ENCODE data around the gene DOCK8.

The DOCK8 gene

DNA sequence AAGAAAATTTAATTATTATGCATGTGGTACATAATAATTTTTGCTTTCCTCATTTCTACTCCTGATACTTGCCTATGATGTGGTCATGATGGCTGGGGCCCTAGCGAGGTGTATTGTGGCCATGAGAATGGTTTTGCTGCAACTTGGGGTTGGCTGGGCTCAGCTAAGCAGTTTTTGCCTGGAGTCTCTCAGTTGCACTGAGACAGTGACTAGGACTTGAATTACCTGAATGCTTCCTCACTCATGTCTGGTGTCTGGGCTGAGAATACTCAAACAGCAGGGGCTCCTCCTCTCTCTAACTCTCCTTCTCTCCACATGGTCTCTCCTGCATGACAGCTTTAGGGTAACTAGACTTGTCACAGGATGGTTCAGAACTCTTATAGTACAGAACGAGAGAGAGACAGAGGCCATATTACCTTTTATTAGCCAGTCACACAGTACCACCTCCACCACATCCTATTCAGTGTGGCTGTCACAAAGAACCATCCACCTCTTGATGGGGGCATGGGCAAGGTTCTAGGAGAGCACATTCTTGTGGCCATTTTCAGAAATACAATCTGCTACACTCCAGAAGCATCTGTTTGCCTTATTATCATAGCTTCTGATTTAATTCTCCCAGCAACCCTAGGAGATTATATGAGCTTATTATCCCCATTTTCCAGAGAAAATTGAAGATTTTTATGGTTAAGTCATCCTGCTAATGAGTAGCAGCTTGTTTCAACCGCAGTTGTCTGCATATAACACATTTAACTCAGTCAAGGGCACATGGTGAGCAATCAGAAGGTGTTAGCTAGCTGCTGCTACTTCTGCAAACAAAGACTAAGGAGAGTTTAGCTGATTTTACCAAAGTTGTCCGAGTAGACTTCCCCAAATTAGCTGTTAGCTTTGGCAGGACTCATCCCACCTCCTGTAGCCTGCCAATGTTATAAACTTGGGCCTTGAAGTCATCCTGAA, 245.1 kb downstream of the DOCK8 start:
- DNase-seq (ENCODE audit: low read depth in 2 of 2), result no peak

DNA sequence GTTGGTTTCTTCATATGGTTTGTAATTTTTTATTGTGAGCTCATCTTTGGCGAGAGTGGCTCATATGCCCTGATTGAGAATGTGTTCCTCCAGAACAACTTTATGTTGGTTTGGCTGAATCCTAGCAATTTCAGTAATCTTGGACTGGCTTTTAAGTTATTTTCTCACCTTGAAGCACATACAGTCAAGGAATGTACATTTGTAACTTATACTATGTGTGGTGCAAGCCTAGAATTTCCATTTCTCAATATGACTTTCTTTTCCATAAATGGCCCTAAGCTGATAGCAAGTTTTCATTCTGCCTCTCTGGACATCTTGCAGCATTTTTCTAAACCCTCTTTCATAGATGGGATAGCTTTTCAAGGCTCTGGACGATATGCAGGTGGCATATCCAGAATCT, 247.5 kb downstream of the DOCK8 start:
- no peak for DNase-seq (ENCODE audit: low read depth in 2 of 2)

DNA sequence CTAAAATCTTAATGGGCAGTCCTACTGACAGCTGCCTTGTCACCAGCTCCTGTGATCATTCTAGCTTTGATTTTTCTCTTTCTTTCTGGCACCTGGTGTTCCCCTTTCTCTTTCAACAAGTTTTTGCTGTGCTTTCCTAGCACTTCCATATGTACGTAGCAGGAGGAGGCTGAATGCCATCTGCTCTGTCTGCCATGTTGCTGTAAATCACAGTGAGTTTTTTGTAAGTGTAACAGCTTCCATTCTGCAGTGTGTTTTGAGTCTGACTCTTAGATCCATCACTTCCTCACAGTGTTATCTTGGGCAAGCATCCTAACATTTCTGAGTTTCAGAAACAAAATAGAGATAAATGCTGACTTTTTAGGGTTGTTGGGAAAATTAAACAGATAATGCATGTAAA, 247.9 kb downstream of the DOCK8 start:
- DNase-seq (ENCODE audit: low read depth in 2 of 2), result no peak

DNA sequence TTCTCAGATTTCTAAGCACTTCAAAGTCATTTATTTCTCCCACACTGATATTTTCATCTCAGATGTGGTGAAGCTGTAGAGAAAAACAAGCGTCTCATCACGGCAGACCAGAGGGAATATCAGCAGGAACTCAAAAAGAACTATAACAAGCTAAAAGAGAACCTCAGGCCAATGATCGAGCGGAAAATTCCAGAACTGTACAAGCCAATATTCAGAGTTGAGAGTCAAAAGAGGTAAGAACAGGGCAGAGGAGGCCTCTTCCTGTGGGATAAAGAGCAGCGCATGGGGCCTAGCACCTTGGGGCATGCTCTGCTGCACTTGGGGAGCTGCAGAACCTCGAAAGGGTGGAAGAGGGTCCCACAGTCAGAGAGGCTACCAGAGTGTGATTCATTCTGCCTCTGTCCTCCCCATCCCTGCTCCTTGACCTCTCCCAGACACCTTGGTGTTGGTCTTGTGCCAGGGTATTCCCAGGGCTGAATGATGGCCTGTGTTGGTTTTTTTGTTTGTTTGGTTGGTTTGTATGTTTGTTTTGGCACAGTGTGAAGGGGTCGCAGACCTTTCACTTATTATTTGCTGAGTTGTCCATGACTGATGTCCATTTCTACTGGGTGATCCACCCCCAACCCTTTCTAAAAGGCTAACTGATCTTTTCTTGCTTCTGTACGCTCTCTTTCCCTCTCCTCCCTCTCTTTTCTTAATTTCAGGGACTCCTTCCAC, 248.9 kb downstream of the DOCK8 start:
- DNase-seq (ENCODE audit: low read depth in 2 of 2), result no peak

DNA sequence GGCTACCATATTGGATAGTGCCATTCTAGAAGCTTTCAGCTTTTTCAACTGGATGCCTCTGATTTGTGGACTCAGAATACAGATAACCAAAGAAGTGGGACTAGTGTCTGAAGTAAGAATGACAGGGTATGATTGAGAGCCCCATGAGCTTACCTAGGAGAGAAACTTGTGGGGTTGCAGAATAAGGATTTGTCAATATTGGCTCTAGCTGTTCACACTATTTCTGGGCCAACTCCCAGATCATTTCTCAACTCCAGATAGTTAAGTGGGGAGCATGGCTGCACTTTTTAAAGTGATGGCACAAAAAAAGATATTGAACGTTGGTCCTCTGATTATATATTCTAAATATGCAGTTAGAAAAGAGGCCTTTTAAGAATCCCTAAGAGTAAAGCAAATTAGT, 252.1 kb downstream of the DOCK8 start:
- no peak for DNase-seq (ENCODE audit: low read depth in 2 of 2)

DNA sequence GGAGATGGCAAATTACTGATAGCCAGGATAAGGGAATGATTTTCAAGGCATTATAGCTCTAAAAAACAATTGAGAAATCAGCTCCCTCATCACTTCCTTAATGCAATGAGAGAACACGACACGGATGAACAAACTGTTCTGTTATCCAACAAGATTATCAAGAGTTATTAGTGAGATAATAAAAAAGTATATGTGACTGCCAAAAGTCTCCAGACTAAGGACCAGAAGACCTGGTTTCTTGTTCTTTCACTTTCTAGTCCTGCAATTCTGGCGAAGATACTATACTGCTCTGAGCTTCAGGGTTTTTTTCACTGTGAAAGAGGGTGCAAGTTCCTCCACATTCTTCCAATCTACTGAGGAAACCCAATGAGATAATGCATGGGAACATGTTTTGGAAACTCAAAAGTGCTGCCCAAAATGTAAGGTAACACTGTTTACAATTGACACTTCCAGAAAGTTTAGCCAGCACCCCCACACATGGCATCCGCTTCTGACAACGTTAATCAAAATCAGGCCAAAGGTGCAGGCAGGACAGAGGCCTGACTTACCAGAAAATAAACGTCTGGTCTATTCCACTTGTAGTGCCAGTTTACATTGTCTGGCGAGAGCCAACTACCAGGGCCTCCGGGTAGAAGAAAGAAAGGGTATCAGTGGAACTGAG, 254.2 kb downstream of the DOCK8 start:
- DNase-seq (ENCODE audit: low read depth in 2 of 2), result no peak

DNA sequence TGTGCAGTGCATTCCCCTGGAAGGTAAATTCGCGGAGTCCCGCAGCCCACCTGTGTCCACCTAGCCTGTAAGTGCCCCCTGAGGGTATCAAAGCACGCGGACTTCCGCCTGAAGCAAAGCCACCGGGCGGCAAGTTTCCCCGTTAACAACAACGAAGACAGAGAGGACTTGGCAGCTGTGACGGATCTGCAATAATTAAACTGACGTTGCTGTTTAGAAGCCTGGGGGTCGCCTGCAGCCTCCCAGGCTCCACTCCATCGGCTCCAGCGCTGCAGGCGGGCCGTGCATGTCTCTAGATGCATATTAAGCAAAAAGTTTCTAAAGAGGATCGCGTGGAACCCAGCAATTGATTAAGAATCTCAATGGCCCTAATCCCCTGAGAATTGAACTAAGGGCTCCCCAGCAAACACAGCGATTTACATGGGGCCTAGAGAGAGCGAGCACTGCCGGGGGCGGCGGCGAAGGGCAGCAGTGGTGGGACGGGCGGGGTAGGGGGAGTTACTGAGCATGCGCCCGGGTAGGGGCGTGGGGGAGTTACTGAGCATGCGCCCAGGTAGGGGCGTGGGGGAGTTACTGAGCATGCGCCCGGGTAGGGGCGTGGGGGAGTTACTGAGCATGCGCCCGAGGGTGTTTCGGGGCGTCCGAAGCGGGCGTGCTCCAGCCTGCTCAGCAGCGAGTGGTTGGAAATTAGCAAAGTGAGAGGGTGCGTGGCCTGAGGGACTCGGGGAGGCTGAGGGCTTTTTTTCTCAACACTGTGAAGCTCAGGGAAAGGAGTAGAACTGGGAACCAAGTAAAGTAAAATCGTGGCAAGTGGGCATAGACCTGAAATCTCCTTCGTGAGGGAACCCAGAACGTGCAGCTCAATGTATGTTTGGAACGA, 255.2 kb downstream of the DOCK8 start:
- peak; percentile 44 to 47 for DNase-seq (ENCODE audit: low read depth in 2 of 2)

DNA sequence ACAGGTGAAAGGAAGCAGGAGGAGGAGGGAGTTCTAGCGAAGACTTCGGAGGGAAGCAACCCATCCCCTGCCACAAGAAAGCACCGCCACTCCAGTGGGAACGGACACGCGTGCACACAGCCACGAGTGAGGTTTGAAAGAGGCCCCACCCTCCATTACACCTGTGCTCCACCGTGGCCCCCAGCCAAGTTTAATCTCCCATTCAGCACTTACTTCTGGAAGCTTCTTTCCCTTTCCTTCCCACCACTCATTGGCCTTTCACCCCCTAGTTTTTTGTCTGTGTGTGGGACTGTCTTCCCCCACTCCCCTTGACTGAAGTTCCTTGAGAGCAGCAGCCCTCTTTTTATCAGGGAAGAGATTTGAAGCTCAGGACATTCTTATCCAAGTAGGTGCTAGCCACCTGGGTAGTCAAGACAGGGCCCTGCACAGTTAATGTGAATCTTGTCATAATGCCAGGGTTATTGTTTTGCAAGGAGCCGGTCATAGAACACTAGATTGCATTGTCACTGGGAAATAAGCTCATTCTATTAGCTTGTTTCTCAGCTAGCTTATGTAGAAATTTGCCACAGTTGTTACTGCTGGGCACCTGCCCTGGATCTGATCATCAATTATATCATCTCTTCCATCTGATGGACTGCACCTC, 256.0 kb downstream of the DOCK8 start:
- DNase-seq (ENCODE audit: low read depth in 2 of 2), result no peak

DNA sequence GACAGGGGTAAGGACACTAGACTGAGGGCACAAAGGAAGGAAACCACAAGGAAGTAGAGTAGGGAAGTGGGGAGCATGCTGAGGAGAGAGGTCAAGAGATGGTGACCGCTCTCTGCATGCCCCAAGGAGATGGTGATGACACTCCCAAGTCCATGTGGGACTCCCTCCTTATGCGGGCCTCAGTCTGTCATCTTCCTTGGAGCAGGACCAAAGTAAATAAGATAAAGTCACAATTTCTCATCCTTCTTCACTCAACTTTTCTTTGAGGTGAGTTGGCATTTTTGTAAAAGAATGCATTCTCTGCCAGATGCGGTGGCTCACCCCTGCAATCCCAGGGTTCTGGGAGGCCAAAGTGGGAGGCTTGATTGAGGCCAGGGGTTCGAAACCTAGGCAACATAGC, 256.7 kb downstream of the DOCK8 start:
- DNase-seq (ENCODE audit: low read depth in 2 of 2), result no peak

DNA sequence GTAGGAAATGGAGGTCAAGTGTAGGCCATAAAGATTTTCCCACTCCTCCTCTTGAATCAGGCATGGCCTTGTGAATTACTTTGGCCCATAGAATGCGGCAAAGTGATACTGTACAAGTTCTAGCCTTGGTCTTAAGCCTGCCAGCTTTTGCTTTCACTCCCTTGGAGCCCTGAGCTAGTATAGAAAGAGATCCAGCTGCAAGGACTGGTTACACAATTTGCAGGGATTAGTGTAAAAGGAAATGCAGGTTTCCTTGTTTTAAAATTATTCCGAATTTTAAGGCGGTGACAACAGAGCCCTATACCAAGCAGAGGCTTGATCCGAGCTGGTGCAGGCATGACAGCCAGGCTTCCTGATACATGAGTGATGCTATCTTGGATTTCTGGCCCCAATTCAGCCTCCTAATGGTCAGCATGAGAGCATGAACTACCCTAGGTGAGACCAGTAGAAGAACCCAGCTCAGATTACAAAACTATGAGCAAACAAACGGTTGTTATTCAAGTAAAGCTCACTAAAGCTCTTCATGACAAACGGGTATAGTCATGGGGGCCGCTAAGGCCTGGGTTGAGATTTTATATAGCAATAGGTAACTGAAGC, 257.9 kb downstream of the DOCK8 start:
- DNase-seq (ENCODE audit: low read depth in 2 of 2), result no peak

DNA sequence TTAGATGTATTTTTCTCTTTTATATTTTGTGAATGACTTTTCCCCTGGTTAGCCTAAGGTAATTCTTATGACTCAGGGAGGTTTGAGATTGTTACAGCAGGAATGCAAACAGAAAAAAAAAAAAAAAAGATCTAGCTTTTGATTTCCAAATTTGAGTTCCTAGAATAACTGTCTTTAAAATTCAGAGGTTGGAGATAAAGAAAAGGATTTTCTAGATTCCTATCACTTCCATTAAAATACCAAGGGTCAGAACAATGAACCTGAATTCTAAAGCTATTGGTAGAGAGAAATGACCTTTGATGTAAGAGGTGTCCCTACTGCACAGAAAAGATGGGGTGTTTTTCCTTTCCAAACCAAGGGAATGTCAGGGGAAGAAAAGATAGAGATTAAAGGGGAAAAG, 262.5 kb downstream of the DOCK8 start:
- DNase-seq (ENCODE audit: low read depth in 2 of 2), result no peak

DNA sequence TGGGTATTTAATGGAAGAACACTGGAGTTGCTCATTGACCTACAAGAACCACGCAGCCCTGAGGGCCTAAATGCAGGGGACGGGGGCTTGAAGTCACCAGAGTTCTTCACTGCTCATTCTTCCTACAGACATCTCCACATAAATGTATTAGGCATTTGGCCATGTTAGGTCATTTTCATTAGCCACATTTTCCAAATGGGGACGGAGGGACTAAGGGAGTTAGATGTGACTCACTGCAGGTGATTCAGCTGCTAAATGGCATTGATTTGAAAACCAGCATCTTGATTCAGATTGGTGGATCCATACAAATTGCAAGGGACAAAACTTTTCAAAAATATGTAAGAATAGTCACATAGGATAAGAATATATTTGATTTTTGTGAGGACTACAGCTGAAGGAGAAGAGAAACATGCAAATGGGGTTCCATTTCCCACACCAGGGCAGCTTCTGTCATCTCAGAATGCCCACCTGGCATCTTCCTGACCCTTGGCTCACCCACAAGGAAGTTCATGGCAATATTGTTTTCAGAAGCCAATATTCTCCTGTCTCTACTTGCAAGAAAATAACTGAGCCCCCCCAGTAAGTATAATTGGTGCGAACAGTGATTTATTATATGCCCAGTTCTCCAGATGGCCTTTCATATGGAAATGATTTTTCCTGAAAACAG, 264.8 kb downstream of the DOCK8 start:
- no peak for DNase-seq (ENCODE audit: low read depth in 2 of 2)

DNA sequence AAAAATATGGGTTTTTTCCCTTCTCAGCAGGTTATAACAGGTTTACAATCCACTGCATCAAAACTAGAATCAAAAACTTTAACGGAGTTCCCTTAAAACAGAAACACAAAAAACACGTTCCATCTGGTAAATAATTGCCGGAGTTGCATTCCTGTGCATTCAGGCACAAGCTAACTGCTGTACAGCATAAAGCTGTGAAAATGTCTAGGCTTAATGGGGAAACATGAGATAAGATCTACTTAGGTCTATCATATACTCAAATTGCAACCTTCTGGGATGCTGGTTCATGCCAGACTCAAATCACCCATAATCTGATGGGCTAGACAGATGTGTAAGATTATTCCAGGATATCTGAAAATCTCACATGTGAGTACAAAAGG, 265.3 kb downstream of the DOCK8 start:
- no peak for DNase-seq (ENCODE audit: low read depth in 2 of 2)

DNA sequence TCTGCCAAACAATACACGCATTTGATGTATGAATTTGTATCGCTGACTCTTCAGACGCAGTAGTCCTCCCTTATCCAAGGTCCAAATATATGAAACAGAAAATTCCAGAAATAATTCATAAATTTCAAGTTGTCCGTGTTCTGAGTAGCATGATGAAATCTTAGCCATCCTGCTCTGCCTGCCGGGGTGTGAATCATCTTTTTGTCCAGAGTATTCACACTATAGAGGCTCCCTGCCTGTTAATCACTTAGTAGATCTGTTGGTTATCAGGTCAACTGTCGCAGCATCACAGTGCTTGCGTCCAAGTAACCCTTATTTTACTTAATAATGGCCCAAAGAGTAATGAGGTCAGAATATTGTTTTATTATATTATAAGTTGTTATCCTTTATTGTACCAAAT, 268.1 kb downstream of the DOCK8 start:
- DNase-seq (ENCODE audit: low read depth in 2 of 2), result no peak

DNA sequence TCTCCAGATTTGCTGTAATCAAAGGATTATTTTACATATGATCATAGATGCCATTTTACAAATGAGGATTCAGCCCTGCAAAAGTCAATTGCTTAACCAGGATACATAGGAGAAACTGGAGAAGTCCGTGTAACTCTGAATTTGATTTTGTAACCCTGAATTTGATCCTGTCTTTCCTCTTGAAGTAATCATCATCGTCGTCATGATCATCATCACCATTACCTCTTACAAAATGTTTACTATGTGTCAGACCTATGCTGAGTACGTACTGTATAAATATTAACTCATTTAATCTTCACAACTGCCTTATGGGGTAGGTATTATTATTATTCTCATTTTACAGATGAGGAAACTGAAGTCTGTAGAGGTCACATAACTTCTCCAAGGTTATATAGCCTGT, 271.5 kb downstream of the DOCK8 start:
- no peak for DNase-seq (ENCODE audit: low read depth in 2 of 2)

DNA sequence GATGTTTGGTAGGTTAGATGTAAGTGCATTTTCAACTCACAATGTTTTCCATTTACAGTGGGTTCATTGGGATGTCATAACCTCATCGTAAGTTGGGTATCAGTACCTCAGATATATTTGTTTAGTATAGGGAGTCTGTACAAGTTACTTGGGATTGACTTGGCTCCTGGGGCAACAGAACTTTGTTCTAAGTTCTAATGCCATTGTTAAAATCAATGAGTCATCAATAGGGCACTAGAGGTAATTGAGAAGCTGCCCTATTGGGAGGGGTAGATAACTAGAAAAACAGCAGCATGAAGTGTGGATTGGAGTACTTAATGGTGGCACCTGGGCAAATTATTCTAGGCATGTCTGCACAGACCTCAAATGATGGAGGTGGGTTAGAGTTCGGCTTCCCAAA, 272.8 kb downstream of the DOCK8 start:
- DNase-seq (ENCODE audit: low read depth in 2 of 2), result no peak

DNA sequence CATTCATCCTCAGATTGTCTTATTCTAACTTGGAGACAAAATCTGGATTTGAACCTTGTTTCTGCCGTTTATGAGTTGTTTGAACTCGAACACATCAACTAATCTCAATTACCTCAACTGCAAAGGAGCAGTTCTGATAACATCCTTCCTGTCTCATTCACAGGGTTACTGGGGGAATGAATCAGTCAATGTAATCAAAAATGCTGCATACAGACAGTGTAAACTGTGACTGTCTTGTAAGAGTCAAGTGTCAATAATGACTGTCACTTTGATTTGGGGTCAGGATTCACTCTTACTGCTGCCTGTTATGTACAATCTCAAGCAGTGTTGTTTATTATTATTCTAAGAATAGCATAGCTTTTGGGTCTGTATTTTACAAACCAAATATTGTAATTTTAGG, 273.8 kb downstream of the DOCK8 start:
- no peak for DNase-seq (ENCODE audit: low read depth in 2 of 2)

DNA sequence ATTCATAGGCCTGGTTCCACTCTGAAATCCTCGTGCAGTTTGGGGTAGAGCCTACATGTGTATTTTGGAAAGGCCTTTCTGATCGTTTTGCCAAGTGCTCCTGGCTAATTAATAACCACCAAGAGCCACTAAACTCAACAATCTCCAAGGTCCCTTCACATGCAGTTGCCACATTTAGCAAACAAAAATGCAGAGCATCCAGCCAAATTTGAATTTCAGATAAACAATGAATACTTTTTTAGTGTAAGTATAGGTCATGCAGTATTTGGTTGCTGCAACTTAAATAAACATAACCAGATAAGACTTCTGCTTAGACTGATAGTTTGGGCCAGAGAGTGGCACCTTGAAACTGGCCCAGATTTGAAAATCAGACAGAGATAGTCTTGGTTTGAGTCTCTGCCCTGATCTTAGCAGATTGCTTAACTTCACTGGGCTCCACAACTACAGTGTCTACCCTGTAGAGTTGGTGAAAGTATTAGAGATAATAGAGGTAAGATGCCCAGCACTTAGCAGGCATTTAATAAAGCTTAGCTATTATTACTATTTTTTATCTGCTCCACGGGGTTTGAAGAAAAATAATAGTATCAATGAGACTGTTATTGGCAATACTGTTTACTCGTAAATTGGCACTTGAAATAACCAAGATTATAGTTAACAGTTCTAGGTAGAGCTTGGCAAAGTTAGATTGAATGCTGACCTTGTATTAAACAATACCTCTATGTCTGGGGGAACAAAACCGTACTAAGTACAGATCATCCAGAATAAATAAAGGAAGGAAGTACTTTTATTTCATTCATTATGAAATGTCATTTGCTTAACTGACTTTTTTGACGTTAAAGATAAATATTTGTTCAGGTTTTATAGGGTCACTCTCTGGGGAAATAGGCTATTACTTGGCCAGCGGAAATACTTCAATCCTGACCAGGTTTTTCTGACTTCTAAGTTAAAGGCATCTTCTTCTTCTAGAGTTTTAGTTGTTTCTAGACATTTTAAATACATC, 274.8 kb downstream of the DOCK8 start:
- no peak for DNase-seq (ENCODE audit: low read depth in 2 of 2)

DNA sequence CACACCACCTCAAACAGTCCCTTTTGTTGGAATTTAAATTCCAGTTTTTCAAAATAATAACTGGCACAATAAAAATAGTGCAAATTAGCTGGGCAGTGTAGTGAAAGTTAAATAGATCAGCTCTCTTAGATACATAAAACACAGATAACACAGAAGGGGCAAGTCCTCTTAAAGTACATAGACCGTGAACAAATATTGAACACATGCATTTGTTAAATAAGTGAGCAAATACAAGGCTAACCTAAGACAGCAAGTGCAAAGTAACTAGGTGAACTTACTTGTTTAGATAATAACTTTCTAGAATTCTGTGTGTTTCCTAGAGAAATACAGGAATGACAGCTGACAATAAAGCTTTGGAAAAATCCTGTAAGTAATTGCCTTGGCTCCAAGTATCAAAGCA, 280.1 kb downstream of the DOCK8 start:
- no peak for DNase-seq (ENCODE audit: low read depth in 2 of 2)

All from fibroblast of skin of left biceps (primary cell).